ENCODE results near the gene LHFPL3.

- no peak for TF ChIP-seq POLR2A (IDR thresholded peaks at IDR 0.05)
- TF ChIP-seq, protein P1, sequence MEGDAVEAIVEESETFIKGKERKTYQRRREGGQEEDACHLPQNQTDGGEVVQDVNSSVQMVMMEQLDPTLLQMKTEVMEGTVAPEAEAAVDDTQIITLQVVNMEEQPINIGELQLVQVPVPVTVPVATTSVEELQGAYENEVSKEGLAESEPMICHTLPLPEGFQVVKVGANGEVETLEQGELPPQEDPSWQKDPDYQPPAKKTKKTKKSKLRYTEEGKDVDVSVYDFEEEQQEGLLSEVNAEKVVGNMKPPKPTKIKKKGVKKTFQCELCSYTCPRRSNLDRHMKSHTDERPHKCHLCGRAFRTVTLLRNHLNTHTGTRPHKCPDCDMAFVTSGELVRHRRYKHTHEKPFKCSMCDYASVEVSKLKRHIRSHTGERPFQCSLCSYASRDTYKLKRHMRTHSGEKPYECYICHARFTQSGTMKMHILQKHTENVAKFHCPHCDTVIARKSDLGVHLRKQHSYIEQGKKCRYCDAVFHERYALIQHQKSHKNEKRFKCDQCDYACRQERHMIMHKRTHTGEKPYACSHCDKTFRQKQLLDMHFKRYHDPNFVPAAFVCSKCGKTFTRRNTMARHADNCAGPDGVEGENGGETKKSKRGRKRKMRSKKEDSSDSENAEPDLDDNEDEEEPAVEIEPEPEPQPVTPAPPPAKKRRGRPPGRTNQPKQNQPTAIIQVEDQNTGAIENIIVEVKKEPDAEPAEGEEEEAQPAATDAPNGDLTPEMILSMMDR (IDR thresholded peaks at IDR 0.05) = no peak
Observed at GRCh38 chr7:104894314-104894713, 565.9 kb downstream of the LHFPL3 start.

All from Peyer's patch (tissue), 4 donors.